SK-N-SH (cell line): ENCODE data around the gene SLC7A14.

ENCODE experiments used
- EZH2phosphoT487 ChIP-seq: fragments of 200-600 bp; sonication (generic); IDR thresholded peaks from 2 replicates; pipeline ENCODE4 v1.6.1; 2017; ENCODE audit warnings: low read depth, mixed run types, mild to moderate bottlenecking, antibody characterized with exemption, moderate library complexity, borderline replicate concordance
- MAX ChIP-seq: IDR thresholded peaks from 2 replicates; pipeline ENCODE4 v1.4.0; 2012; ENCODE audit warnings: low read depth
- MXI1 ChIP-seq: IDR thresholded peaks from 2 replicates; pipeline ENCODE4 v1.6.1; 2012; ENCODE audit warnings: mild to moderate bottlenecking, low read depth, low read length, improper control_type of control experiment
- POLR2AphosphoS5 ChIP-seq: IDR thresholded peaks from 2 replicates; pipeline ENCODE4 v1.6.1; 2012; ENCODE audit warnings: low read depth, low read length
- REST ChIP-seq: IDR thresholded peaks from 2 replicates; pipeline ENCODE4 v1.6.1; 2012; ENCODE audit warnings: mild to moderate bottlenecking, low read depth, low read length, moderate library complexity
- USF2 ChIP-seq: fragments of 150-350 bp; IDR thresholded peaks from 2 replicates; pipeline ENCODE4 v1.6.1; 2017; ENCODE audit warnings: antibody characterized with exemption, low read length, low read depth, borderline replicate concordance
- TF ChIP-seq, protein P1 (sequence below): fragments of 200-600 bp; sonication (generic); IDR thresholded peaks from 2 replicates; pipeline ENCODE4 v1.6.1; 2017; ENCODE audit warnings: antibody characterized with exemption, mild to moderate bottlenecking, moderate library complexity

GRCh38 chr3:170423001-170423615 lies 162.8 kb downstream of the SLC7A14 start:
- TF ChIP-seq POLR2AphosphoS5 (no peak), MAX (no peak), REST (no peak), EZH2phosphoT487 (no peak), MXI1 (no peak), USF2 (no peak)
- TF ChIP-seq, protein P1, sequence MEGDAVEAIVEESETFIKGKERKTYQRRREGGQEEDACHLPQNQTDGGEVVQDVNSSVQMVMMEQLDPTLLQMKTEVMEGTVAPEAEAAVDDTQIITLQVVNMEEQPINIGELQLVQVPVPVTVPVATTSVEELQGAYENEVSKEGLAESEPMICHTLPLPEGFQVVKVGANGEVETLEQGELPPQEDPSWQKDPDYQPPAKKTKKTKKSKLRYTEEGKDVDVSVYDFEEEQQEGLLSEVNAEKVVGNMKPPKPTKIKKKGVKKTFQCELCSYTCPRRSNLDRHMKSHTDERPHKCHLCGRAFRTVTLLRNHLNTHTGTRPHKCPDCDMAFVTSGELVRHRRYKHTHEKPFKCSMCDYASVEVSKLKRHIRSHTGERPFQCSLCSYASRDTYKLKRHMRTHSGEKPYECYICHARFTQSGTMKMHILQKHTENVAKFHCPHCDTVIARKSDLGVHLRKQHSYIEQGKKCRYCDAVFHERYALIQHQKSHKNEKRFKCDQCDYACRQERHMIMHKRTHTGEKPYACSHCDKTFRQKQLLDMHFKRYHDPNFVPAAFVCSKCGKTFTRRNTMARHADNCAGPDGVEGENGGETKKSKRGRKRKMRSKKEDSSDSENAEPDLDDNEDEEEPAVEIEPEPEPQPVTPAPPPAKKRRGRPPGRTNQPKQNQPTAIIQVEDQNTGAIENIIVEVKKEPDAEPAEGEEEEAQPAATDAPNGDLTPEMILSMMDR = no peak
